PC-9 (cell line): ENCODE results near the gene LIPH. TPM values are rescaled to one million over a fixed set of nuclear protein-coding genes. Genes with fewer than 3 reads are reported as not detected.

Experiments used
- BruUV-seq: library from RNA; stranded (reverse); fragments of 400-500 nt; replicated peaks from 2 replicates; lab custom pipeline; 2021; lab: Mats Ljungman, UMichigan
- CTCF ChIA-PET: fragments of 300-600 bp; sonication (Branson Sonifier 250); formaldehyde crosslinking; loops from one replicate; lab custom pipeline; 2022; ENCODE audit warnings: antibody characterized with exemption; lab: Charles Lee
- POLR2A ChIA-PET: fragments of 300-600 bp; sonication (Branson Sonifier 250); formaldehyde crosslinking; loops from one replicate; lab custom pipeline; 2022; ENCODE audit warnings: antibody characterized with exemption; ENCODE audit not compliant: unreplicated experiment; lab: Charles Lee
- DNase-seq, 2 experiments: peaks; one replicate each; pipeline versions ENCODE4 v3.0.0 to v3.0.0-alpha.2; 2015 to 2022; ENCODE audit warnings: mixed read lengths in 1 of 2
- H2AFZ ChIP-seq: fragments of 200-600 bp; sonication (generic); 2 replicates; pipeline ENCODE4 v1.8.1; 2017; ENCODE audit warnings: antibody characterized with exemption
- H3F3A ChIP-seq: fragments of 200-600 bp; sonication (generic); 2 replicates; pipeline ENCODE4 v1.8.1; 2017; ENCODE audit warnings: antibody characterized with exemption, mild to moderate bottlenecking, low read depth; ENCODE audit not compliant: insufficient read depth
- H3K27ac ChIP-seq: fragments of 200-600 bp; sonication (generic); 2 replicates; pipeline ENCODE4 v1.6.1; 2016; ENCODE audit warnings: mixed run types
- H3K27me3 ChIP-seq: fragments of 200-600 bp; sonication (generic); 2 replicates; pipeline ENCODE4 v1.6.1; 2016; ENCODE audit warnings: low read depth, mixed run types; ENCODE audit not compliant: insufficient read depth
- H3K36me3 ChIP-seq: fragments of 200-600 bp; sonication (generic); 2 replicates; pipeline ENCODE4 v1.6.1; 2016; ENCODE audit warnings: low read depth, mixed run types
- H3K4me1 ChIP-seq: fragments of 200-600 bp; sonication (generic); replicated peaks from 2 replicates; pipeline ENCODE4 v1.6.1; 2016; ENCODE audit warnings: mixed run types; ENCODE audit not compliant: insufficient read depth
- H3K4me2 ChIP-seq: fragments of 200-600 bp; sonication (generic); 2 replicates; pipeline ENCODE4 v1.6.1; 2017; ENCODE audit warnings: mixed run types
- H3K4me3 ChIP-seq: fragments of 200-600 bp; sonication (generic); 2 replicates; pipeline ENCODE4 v1.6.1; 2016; ENCODE audit warnings: mixed run types
- H3K79me2 ChIP-seq: fragments of 200-600 bp; sonication (generic); 2 replicates; pipeline ENCODE4 v1.6.1; 2017; ENCODE audit warnings: low read depth, mixed run types
- H3K9me2 ChIP-seq: fragments of 200-600 bp; sonication (generic); 2 replicates; pipeline ENCODE4 v1.8.1; 2017; ENCODE audit warnings: mild to moderate bottlenecking; ENCODE audit not compliant: insufficient read depth
- H3K9me3 ChIP-seq: fragments of 200-600 bp; sonication (generic); 2 replicates; pipeline ENCODE4 v1.8.1; 2016; ENCODE audit warnings: low read depth; ENCODE audit not compliant: insufficient read depth
- H4K20me1 ChIP-seq: fragments of 200-600 bp; sonication (generic); 2 replicates; pipeline ENCODE4 v1.8.1; 2017; ENCODE audit not compliant: insufficient read depth
- EZH2 ChIP-seq: fragments of 200-600 bp; sonication (generic); IDR thresholded peaks from 2 replicates; pipeline ENCODE4 v1.8.0; 2017; ENCODE audit warnings: antibody characterized with exemption, low read depth
- intact Hi-C: fragments of 100-400 bp; cut with micrococcal nuclease; formaldehyde crosslinking; loops from one replicate; pipeline ENCODE4 v1.10.0; 2022; ENCODE audit not compliant: unreplicated experiment
- total RNA-seq: library from RNA; stranded (reverse); gene quantifications from 2 replicates; pipeline ENCODE4 v1.2.3, GENCODE V29; 2021
- TF ChIP-seq, protein P1 (sequence below): fragments of 200-600 bp; sonication (generic); conservative IDR thresholded peaks from 2 replicates; pipeline ENCODE4 v1.6.1; 2017; ENCODE audit warnings: mixed run types, antibody characterized with exemption, mild to moderate bottlenecking, moderate library complexity

The LIPH gene
- total RNA-seq, 1 experiment from 2014 or later, result 44.7 TPM

DNA sequence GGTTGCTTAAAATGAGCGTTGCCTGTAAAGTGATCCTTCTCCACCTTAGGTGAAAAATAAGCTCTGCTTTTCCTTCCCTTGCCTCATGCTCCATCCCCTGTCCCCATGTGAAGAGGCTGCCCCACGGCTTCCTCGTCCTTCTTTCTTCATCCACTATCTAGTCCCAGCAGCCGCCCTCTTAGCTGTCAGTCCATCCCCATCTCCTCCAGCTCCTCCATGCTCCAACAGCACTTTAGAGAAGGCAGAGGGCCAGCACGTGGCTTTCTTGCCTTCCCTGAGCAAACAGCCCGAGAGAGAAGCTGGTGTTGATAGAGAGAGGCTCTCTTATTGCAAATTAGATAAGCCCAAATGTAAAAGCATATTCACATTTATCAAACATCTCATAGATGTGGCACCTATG is 44.5 kb downstream of the LIPH start:
- Histone ChIP-seq H3K9me3 (no peaks in the 10 kb centered on the region), H3K27ac (no peak overlapping the region), H3K4me2 (no peak overlapping the region), H3K4me1 (no peaks in the 10 kb centered on the region), H4K20me1 (no peaks in the 10 kb centered on the region), H3K9me2 (no peaks in the 10 kb centered on the region), H3K36me3 (no peaks in the 10 kb centered on the region), H3K27me3 (no peaks in the 10 kb centered on the region), H3F3A (no peaks in the 10 kb centered on the region; the same call in 1 of the 2 replicates), H2AFZ (no peak overlapping the region), H3K79me2 (no peaks in the 10 kb centered on the region), H3K4me3 (no peak overlapping the region)
- no peak for DNase-seq
- no peak for TF ChIP-seq EZH2
- TF ChIP-seq, protein P1, sequence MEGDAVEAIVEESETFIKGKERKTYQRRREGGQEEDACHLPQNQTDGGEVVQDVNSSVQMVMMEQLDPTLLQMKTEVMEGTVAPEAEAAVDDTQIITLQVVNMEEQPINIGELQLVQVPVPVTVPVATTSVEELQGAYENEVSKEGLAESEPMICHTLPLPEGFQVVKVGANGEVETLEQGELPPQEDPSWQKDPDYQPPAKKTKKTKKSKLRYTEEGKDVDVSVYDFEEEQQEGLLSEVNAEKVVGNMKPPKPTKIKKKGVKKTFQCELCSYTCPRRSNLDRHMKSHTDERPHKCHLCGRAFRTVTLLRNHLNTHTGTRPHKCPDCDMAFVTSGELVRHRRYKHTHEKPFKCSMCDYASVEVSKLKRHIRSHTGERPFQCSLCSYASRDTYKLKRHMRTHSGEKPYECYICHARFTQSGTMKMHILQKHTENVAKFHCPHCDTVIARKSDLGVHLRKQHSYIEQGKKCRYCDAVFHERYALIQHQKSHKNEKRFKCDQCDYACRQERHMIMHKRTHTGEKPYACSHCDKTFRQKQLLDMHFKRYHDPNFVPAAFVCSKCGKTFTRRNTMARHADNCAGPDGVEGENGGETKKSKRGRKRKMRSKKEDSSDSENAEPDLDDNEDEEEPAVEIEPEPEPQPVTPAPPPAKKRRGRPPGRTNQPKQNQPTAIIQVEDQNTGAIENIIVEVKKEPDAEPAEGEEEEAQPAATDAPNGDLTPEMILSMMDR, result no peak
- BruUV-seq, result no TSS peak
- ChIA-PET CTCF (interaction anchor here (0.5 to 0.6 kb wide), 2 partner anchors 13 to 127 kb away, joined by 4 to 6 read pairs; no protein-coding TSS in a partner anchor), POLR2A (no interaction called here)
- intact Hi-C loops, result no loop called here

DNA sequence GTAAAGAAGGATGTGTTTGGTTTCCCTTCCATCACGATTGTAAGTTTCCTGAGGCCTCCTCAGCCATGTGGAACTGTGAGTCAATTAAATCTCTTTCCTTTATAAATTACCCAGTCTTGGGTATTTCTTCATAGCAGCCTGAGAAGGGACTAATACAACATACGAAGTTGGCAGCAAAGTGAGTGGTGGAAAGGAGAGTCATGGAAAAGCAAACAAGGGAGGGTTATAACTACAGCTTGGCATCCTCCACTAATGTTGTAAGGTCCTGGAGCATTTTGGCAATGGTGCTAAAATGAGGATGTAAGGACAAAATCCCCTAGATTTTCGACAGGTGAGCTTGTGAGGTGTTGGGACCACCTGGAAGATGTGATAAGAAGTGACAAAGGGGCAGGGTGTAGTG is 47.8 kb downstream of the LIPH start:
- TSS peak; percentile 9 for BruUV-seq

DNA sequence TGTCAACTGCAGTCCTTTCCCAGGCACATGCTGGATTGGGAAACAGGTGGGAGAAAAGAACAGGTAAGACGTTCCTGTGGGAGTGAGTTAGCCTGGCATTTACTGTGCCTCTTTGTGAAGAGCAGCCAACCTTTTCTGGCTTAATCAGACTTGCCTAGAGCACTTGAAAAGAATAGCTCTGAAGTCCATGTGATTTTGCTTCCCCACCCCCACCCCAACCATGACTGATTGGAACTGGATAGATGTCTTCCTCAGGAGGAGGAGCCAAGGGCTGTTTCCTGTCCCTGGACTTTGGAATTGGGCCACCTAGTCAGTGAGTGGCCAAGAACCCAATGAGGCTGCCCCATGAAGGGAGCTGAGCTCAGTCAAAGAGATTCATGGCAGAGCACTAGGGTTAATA is 48.9 kb downstream of the LIPH start:
- H3K27me3 ChIP-seq, result no peaks in the 10 kb centered on the region
- H3K36me3 ChIP-seq, result no peaks in the 10 kb centered on the region
- intact Hi-C loops, result no loop called here
- no peaks in the 10 kb centered on the region for H3K9me3 ChIP-seq
- peaks cover 2% of the 10 kb centered on the region for H3K79me2 ChIP-seq
- peaks cover 2% of the 10 kb centered on the region; the same call in 1 of the 2 replicates for H3F3A ChIP-seq
- H3K9me2 ChIP-seq, result no peaks in the 10 kb centered on the region
- 0 out of 2 replicates have a peak, but pooled peaks cover 3% of the 10 kb centered on the region for H3K4me1 ChIP-seq
- POLR2A ChIA-PET, result no interaction called here
- H3K4me2 ChIP-seq, result no peak overlapping the region
- TF ChIP-seq, protein P1, result no peak
- TF ChIP-seq EZH2, result no peak
- CTCF ChIA-PET, result no interaction called here
- no peak overlapping the region for H2AFZ ChIP-seq
- H4K20me1 ChIP-seq, result no peaks in the 10 kb centered on the region
- no TSS peak for BruUV-seq
- DNase-seq, result no peak
- H3K27ac ChIP-seq, result no peak overlapping the region
- no peak overlapping the region for H3K4me3 ChIP-seq

More for the DNA sequence above, 47.8 kb downstream of the LIPH start:
- no peak overlapping the region for H3K4me3 ChIP-seq
- TF ChIP-seq EZH2, result no peak
- TF ChIP-seq, protein P1, result no peak
- no peaks in the 10 kb centered on the region for H3K79me2 ChIP-seq
- no peaks in the 10 kb centered on the region for H3K4me1 ChIP-seq
- no peaks in the 10 kb centered on the region for H3K36me3 ChIP-seq
- DNase-seq, result peak in 1 of 2 experiments; percentile 49
- CTCF ChIA-PET, result no interaction called here
- H3K9me2 ChIP-seq, result no peaks in the 10 kb centered on the region
- no peak overlapping the region for H2AFZ ChIP-seq
- no peak overlapping the region for H3K27ac ChIP-seq
- H3K27me3 ChIP-seq, result no peaks in the 10 kb centered on the region
- H3F3A ChIP-seq, result no peaks in the 10 kb centered on the region; the same call in 1 of the 2 replicates
- H3K9me3 ChIP-seq, result no peaks in the 10 kb centered on the region
- no peak overlapping the region for H3K4me2 ChIP-seq
- POLR2A ChIA-PET, result interaction anchor here (0.6 kb wide), 1 partner anchor 29 kb away, joined by 3 read pairs; no protein-coding TSS in a partner anchor
- intact Hi-C loops, result no loop called here
- H4K20me1 ChIP-seq, result no peaks in the 10 kb centered on the region
